Fibroblast of skin of left biceps (primary cell): ENCODE results near the gene WHRN.

Source experiments
- DNase-seq, 2 experiments: peaks; one replicate each; pipeline ENCODE4 v3.0.0-alpha.2; 2013; ENCODE audit warnings: low read depth in 2 of 2

Gene WHRN

GRCh38 chr9:114421147-114421546 lies 84.1 kb downstream of the WHRN start:
- DNase-seq = no peak

- no peak for DNase-seq
These were observed 85.5 kb downstream of the WHRN start for GRCh38 chr9:114419796-114420195.

GRCh38 chr9:114418053-114418452 lies 87.2 kb downstream of the WHRN start:
- DNase-seq = no peak

- peak; percentile 42 to 49 for DNase-seq
These were observed 87.8 kb downstream of the WHRN start for GRCh38 chr9:114417511-114417910.

- DNase-seq = no peak
These were observed 88.4 kb downstream of the WHRN start for GRCh38 chr9:114416906-114417305.

- DNase-seq = no peak
These were observed 89.0 kb downstream of the WHRN start for GRCh38 chr9:114416290-114416689.

GRCh38 chr9:114414346-114414745 lies 90.9 kb downstream of the WHRN start:
- DNase-seq = no peak

- no peak for DNase-seq
These were observed 91.4 kb downstream of the WHRN start for GRCh38 chr9:114413861-114414301.

- DNase-seq = no peak
These were observed 93.1 kb downstream of the WHRN start for GRCh38 chr9:114412048-114412683.

GRCh38 chr9:114411452-114411851 lies 93.8 kb downstream of the WHRN start:
- DNase-seq = no peak

- DNase-seq = no peak
These were observed 94.4 kb downstream of the WHRN start for GRCh38 chr9:114410910-114411309.

GRCh38 chr9:114409842-114410241 lies 95.4 kb downstream of the WHRN start:
- DNase-seq = no peak

- DNase-seq = no peak
These were observed 96.0 kb downstream of the WHRN start for GRCh38 chr9:114409103-114409780.

- no peak for DNase-seq
These were observed 96.6 kb downstream of the WHRN start for GRCh38 chr9:114408645-114409044.

GRCh38 chr9:114407889-114408288 lies 97.4 kb downstream of the WHRN start:
- no peak for DNase-seq

- no peak for DNase-seq
These were observed 98.8 kb downstream of the WHRN start for GRCh38 chr9:114406441-114406840.

GRCh38 chr9:114405294-114406034 lies 99.8 kb downstream of the WHRN start:
- DNase-seq = peak; percentile 49 to 52

GRCh38 chr9:114404531-114404930 lies 100.7 kb downstream of the WHRN start:
- no peak for DNase-seq

- DNase-seq = no peak
These were observed 102.0 kb downstream of the WHRN start for GRCh38 chr9:114403153-114403756.

GRCh38 chr9:114401344-114401743 lies 103.9 kb downstream of the WHRN start:
- DNase-seq = no peak

- no peak for DNase-seq
These were observed 104.5 kb downstream of the WHRN start for GRCh38 chr9:114400772-114401171.

- no peak for DNase-seq
These were observed 105.1 kb downstream of the WHRN start for GRCh38 chr9:114400219-114400618.
